Muscle of leg (tissue), 16 donors: ENCODE measurements around the gene FAM219A. TPM values are rescaled to one million over a fixed set of nuclear protein-coding genes. Genes with fewer than 3 reads are reported as not detected.
A peak's percentile ranks its signal among the peaks of the same experiment; 100 is the strongest.

Experiments used
- DNase-seq: peaks from one replicate; pipeline ENCODE4 v3.0.0; 2013
- H3K27ac ChIP-seq: one replicate; pipeline ENCODE4 v1.5.1; 2013; ENCODE audit warnings: mild to moderate bottlenecking, low read length, control low read depth
- H3K27me3 ChIP-seq: one replicate; pipeline ENCODE4 v1.6.1; 2013; ENCODE audit warnings: low read length; ENCODE audit not compliant: control insufficient read depth, insufficient read depth
- H3K36me3 ChIP-seq: one replicate; pipeline ENCODE4 v1.6.1; 2013; ENCODE audit warnings: low read length; ENCODE audit not compliant: control insufficient read depth, insufficient read depth
- H3K4me1 ChIP-seq: one replicate; pipeline ENCODE4 v1.6.1; 2013; ENCODE audit warnings: low read length; ENCODE audit not compliant: control insufficient read depth, insufficient read depth
- H3K4me3 ChIP-seq: one replicate; pipeline ENCODE4 v1.5.1; 2013; ENCODE audit warnings: low read length, control low read depth
- H3K9me3 ChIP-seq: replicated peaks from 2 replicates; pipeline ENCODE4 v1.6.1; 2013; ENCODE audit warnings: low read depth, low read length; ENCODE audit not compliant: control insufficient read depth
- WGBS: methylation state at CpG from one replicate; pipeline ENCODE4 v1.1.5; 2013; ENCODE audit warnings: missing lambda C conversion rate; ENCODE audit not compliant: insufficient coverage; 5-methylcytosine and 5-hydroxymethylcytosine counted together
- long read RNA-seq, 11 donors: transcript quantifications; one replicate each; lab custom pipeline, GENCODE V29; 2026
- polyA plus RNA-seq, 8 donors: library from polyadenylated mRNA; unstranded; fragments of 120-200 nt; gene quantifications; one replicate each; pipeline versions ENCODE4 v1.2.1 to v1.2.3, GENCODE V29; 2013; ENCODE audit warnings: inconsistent platforms in 1 of 8, low replicate concordance in 1 of 8; ENCODE audit not compliant: insufficient read length in 8 of 8, insufficient read depth in 1 of 8
- total RNA-seq: library from RNA; stranded (reverse); fragments of 120-200 nt; gene quantifications from one replicate; pipeline ENCODE4 v1.2.4, GENCODE V29; 2013

FAM219A gene, protein sequence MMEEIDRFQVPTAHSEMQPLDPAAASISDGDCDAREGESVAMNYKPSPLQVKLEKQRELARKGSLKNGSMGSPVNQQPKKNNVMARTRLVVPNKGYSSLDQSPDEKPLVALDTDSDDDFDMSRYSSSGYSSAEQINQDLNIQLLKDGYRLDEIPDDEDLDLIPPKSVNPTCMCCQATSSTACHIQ
- 6.0 TPM for total RNA-seq
- 10 to 100 TPM; 10.6 to 13.3 (median 11.8) TPM for polyA plus RNA-seq
- long read RNA-seq, donor 1, partial matches to known transcripts: 0 of 3 reads
- long read RNA-seq, donor 1, other reads (novel, unspliced or antisense): 0 of 3 reads
- long read RNA-seq, donor 2: 0 reads
- long read RNA-seq, donor 3, partial matches to known transcripts: 0 of 6 reads
- long read RNA-seq, donor 3, other reads (novel, unspliced or antisense): 0 of 6 reads
- long read RNA-seq, donor 4, partial matches to known transcripts: 0 of 1 reads
- long read RNA-seq, donor 4, other reads (novel, unspliced or antisense): 0 of 1 reads
- long read RNA-seq, donor 5, partial matches to known transcripts: 0 of 8 reads
- long read RNA-seq, donor 5, other reads (novel, unspliced or antisense): 0 of 8 reads
- long read RNA-seq, donor 6, partial matches to known transcripts: 0 of 6 reads
- long read RNA-seq, donor 6, other reads (novel, unspliced or antisense): 0 of 6 reads
- long read RNA-seq, donor 7, partial matches to known transcripts: 0 of 4 reads
- long read RNA-seq, donor 7, other reads (novel, unspliced or antisense): 0 of 4 reads
- long read RNA-seq, donor 8, partial matches to known transcripts: 0 of 3 reads
- long read RNA-seq, donor 8, other reads (novel, unspliced or antisense): 0 of 3 reads
- long read RNA-seq, donor 9, partial matches to known transcripts: 0 of 1 reads
- long read RNA-seq, donor 9, other reads (novel, unspliced or antisense): 0 of 1 reads
- long read RNA-seq, donor 10, partial matches to known transcripts: 0 of 3 reads
- long read RNA-seq, donor 10, other reads (novel, unspliced or antisense): 0 of 3 reads
- long read RNA-seq, donor 11, partial matches to known transcripts: 0 of 5 reads
- long read RNA-seq, donor 11, other reads (novel, unspliced or antisense): 0 of 5 reads

DNA sequence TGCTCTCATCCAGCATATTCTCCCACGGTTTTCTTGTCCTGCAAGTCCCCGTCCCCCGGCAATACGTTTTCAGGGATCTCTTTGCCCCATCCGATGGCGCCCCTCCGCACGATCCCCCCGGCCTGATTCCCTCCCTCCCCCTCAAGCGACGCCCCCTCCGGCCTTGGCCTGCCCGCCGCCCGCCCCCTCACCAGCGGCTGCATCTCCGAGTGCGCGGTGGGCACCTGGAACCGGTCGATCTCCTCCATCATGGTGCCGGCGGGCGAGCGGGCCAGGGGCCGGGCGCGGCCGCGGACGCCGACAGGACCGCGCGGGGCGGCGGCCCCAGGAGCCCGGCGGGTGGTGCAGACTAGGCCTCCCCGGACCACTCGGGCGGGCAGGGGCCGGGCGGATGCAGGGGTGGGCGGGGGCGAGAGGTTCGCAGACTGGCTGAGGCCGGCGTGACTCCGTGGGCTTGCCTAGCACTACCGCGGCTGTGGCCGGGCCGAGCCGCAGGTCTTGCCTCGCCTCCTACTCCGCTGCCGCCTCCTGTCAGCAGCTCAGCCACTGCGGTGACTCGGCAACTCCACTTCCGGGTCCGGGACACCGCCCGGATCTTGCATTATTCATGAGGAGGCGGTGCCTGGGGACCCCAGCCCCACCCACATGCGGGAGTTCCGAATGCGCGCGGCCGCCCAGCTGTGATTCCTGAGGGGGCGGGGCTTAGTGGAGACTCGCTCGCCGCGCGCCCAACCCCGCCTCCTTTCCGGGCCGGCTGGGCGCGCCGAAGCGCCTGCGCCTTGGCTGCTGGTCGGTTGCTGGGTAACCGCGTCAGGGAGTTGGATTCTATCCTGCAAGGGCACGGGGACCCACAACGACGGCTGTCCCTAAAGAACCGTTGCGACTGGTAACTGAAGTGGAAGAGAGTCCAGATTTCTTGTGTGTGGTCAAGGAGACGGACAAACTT, at the start of gene FAM219A, which contains the start of gene DNAI1:
FAM219A (minus strand) TSS at position 558 of the 946 bp plus-strand sequence; CDS start at position 251, 307 bp downstream.
DNAI1 (plus strand) TSS at position 793 of the 946 bp plus-strand sequence. CDS start 201 bp downstream, outside the sequence.
- H3K9me3 ChIP-seq: no peaks in the 10 kb centered on the region
- H3K27ac ChIP-seq: peak within 1 kb of the TSS; percentile 79
- DNase-seq: peak; percentile 99
- H3K36me3 ChIP-seq: no peaks in the 10 kb centered on the region
- peak within 1 kb of the TSS; percentile 66 for H3K4me3 ChIP-seq
- WGBS: under 1% methylated on average over 85 of the region's 94 CpGs
- peaks cover 6% of the 10 kb centered on the region for H3K27me3 ChIP-seq
- peaks cover 19% of the 10 kb centered on the region for H3K4me1 ChIP-seq

DNA sequence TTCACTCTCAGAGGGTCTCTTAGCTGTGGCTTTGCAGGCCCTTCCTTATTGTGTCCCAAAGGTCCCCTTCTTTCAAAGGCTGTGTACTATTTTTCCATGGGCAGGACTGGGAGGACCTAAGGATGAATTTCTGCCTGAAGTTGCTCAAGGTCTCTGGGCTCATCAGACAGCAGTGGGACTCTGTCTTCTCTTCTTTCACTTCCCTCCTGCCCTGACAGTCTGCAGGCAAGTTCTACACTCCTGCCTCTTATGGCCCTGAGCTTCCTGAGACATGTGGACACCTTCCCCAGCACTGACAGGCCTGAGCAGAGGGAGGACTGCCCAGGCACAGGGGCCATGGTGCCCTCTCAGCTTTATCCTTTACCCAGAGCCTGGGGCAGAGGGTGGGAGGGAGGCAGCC, 49.6 kb upstream of the FAM219A start:
- Histone ChIP-seq H3K4me3 (no peak overlapping the region), H3K4me1 (peaks cover 41% of the 10 kb centered on the region), H3K36me3 (no peaks in the 10 kb centered on the region), H3K27me3 (no peaks in the 10 kb centered on the region), H3K27ac (no peak overlapping the region), H3K9me3 (no peaks in the 10 kb centered on the region)
- DNase-seq: no peak

DNA sequence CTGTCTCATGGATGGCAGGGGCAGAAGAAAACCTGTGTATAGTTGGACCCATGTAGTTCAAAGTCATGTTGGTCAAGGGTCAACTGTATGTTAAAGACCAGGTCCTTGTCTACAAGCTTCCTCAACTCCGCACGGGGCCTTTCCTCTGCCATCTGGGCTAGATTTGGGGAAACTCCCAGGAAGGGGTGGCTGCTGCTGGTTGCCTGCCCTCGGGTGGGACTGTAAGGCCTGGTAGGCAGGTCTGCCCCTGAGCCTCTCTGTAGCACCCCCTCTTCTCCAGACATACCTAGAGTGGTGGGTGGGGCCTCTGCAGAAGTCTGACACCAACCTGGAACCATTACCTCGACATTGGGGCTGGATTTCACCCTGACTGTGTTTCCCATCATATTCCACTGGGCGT, 49.2 kb upstream of the FAM219A start:
- Histone ChIP-seq H3K4me1 (peaks cover 41% of the 10 kb centered on the region), H3K27me3 (no peaks in the 10 kb centered on the region), H3K9me3 (no peaks in the 10 kb centered on the region), H3K36me3 (no peaks in the 10 kb centered on the region), H3K4me3 (no peak overlapping the region), H3K27ac (no peak overlapping the region)
- DNase-seq: no peak
- WGBS: 92% methylated on average over 2 of the region's 5 CpGs

- 90% methylated on average over 5 of the region's 7 CpGs for WGBS
- Histone ChIP-seq H3K4me1 (peaks cover 42% of the 10 kb centered on the region), H3K4me3 (no peak overlapping the region), H3K36me3 (no peaks in the 10 kb centered on the region), H3K27me3 (no peaks in the 10 kb centered on the region), H3K9me3 (no peaks in the 10 kb centered on the region), H3K27ac (no peak overlapping the region)
- no peak for DNase-seq
Observed at GRCh38 chr9:34506623-34507022, 48.3 kb upstream of the FAM219A start.

GRCh38 chr9:34505370-34506120, 47.2 kb upstream of the FAM219A start:
- no peak overlapping the region for H3K4me3 ChIP-seq
- no peaks in the 10 kb centered on the region for H3K9me3 ChIP-seq
- no peak for DNase-seq
- no peaks in the 10 kb centered on the region for H3K27me3 ChIP-seq
- no peak overlapping the region for H3K27ac ChIP-seq
- H3K4me1 ChIP-seq: peaks cover 37% of the 10 kb centered on the region
- H3K36me3 ChIP-seq: no peaks in the 10 kb centered on the region
- WGBS: 100% methylated on average over 2 of the region's 5 CpGs

GRCh38 chr9:34503406-34503805, 45.0 kb upstream of the FAM219A start:
- Histone ChIP-seq H3K36me3 (no peaks in the 10 kb centered on the region), H3K27me3 (no peaks in the 10 kb centered on the region), H3K4me3 (no peak overlapping the region), H3K9me3 (no peaks in the 10 kb centered on the region), H3K4me1 (peaks cover 28% of the 10 kb centered on the region), H3K27ac (no peak overlapping the region)
- DNase-seq: no peak

GRCh38 chr9:34502891-34503290, 44.5 kb upstream of the FAM219A start:
- Histone ChIP-seq H3K4me3 (no peak overlapping the region), H3K9me3 (no peaks in the 10 kb centered on the region), H3K27me3 (no peaks in the 10 kb centered on the region), H3K4me1 (peaks cover 28% of the 10 kb centered on the region), H3K27ac (no peak overlapping the region), H3K36me3 (no peaks in the 10 kb centered on the region)
- WGBS: no CpG with 5 or more reads among the region's 6 CpGs
- no peak for DNase-seq

DNA sequence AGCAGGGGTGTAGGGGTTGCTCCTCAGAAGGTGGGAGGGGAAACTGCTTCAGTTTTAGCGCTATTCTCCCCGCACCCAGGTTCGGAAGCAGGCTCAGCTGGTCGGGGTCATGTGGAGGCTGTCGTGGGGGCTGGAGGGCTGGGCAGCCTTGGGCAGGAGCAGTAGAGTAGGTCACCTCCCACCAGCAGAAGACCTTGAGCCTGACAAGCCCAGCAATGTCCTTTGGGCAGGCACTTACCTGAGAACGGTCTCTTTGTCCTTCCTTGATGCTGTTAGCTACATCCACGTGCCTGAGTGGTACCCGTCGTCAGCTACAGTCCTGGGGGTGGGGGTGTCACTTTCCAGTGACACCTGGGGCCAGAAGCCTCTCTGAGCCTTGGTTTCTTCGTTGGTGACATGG, 44.1 kb upstream of the FAM219A start:
- no peak overlapping the region for H3K27ac ChIP-seq
- H3K27me3 ChIP-seq: no peaks in the 10 kb centered on the region

More for the DNA sequence above, 44.1 kb upstream of the FAM219A start:
- H3K4me3 ChIP-seq: no peak overlapping the region
- WGBS: 37% methylated on average over 2 of the region's 10 CpGs
- no peaks in the 10 kb centered on the region for H3K9me3 ChIP-seq
- H3K4me1 ChIP-seq: peaks cover 28% of the 10 kb centered on the region
- H3K36me3 ChIP-seq: no peaks in the 10 kb centered on the region
- DNase-seq: no peak
